ENCODE results near the gene NAV2.

NAV2 gene

DNA sequence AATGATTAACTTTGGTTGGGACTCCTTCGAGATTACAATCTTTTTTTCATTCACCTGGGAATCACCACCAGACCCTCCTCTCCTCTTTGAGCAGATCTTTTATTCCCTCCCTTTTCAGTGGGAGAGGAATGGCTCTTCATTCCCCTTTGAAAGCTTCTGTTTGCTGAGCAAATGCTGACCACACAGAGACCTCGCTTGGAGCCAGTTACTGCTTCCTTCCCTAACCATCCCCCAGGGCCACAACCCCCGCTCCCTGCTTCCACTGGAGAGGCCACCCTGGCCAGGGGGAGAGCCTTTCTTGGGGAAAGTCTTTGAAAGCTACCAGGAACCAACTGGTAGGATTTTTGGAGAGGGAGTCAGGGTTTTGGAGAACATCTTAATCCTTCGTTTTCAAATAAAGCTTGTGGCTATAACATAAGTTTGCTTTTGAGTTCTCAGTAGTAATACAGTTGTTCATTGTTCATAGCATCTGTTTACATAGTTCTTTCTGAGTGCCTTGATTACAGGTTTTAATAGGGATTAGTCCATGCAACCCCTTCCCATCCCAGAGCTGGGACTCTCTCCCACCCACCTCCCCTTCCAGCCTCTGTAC is 309.2 kb downstream of the NAV2 start:
- no peak for DNase-seq (ENCODE audit: low spot score)

GRCh38 chr11:20022363-20023081 is 309.9 kb downstream of the NAV2 start:
- no peak for DNase-seq (ENCODE audit: low spot score)

DNA sequence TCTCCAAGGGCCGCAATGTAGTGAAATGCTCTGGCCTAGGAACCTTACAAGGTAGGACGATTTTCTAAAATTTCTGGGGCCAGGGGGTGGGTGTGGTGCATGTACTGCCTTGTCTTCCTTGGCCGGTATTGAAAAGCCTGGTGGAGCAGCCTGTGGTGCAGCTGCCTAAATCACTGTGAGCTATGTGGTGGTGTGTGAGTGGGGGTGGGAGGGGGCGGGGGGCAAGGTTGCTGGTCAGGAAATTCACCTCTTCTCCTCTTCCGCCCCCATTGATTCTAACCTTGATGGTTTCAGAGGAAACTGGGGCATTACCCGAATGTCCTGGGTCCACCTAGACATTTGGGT is 310.4 kb downstream of the NAV2 start:
- DNase-seq (ENCODE audit: low spot score) = no peak

- no peak for DNase-seq (ENCODE audit: low spot score)
Measured at GRCh38 chr11:20024172-20024935, 311.7 kb downstream of the NAV2 start.

DNA sequence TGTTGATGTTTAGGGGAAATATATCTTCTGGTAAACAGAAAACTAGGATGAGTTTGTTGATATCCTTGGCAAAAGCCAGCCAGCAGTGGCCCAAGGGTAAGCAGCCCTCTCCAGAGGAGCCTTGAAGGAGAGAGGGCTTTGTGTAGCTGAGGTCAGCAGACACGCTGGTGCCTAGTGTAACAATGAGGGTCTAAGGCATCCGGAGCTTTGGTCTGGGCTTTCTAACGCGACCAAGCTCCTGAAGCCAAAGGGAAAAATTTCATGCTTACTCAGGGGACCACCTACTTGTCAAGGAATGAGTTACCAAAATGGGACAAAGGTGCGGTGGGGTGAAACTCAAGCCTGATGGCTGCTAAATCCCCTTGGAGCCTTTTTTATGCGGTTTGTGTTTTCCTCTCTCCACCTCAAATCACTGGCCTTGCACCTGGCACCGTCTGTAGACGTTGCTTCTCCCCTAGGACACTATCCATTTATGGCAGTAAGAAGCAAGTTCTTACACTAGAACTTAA is 312.7 kb downstream of the NAV2 start:
- no peak for DNase-seq (ENCODE audit: low spot score)

- DNase-seq (ENCODE audit: low spot score) = no peak
Measured at GRCh38 chr11:20026629-20027555, 314.3 kb downstream of the NAV2 start.

- DNase-seq (ENCODE audit: low spot score) = no peak
Measured at GRCh38 chr11:20027556-20028013, 314.9 kb downstream of the NAV2 start.

- DNase-seq (ENCODE audit: low spot score) = no peak
Measured at GRCh38 chr11:20029193-20029592, 316.6 kb downstream of the NAV2 start.

GRCh38 chr11:20030472-20030871 is 317.8 kb downstream of the NAV2 start:
- no peak for DNase-seq (ENCODE audit: low spot score)

GRCh38 chr11:20031155-20032001 is 318.7 kb downstream of the NAV2 start:
- no peak for DNase-seq (ENCODE audit: low spot score)

DNA sequence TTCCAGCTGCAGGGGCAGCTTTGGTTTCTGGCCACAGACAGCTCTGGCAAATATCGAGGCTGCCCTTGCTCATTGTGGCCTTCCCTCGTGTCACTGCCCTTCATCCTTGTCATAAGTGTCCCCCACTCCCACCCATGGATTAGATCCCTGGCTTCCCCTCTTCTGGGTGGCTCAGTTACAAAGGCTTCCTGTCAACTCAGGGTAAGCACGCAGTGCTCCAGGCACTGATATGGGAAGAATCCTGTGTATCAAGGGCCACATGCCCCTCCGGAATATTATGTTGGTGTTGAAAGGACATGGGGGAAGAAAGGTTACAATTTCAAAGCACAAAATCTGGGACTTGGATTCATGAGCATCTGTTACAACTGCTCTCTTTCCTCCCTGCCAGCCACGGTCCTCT is 319.5 kb downstream of the NAV2 start:
- no peak for DNase-seq (ENCODE audit: low spot score)

GRCh38 chr11:20032577-20033260 is 320.1 kb downstream of the NAV2 start:
- DNase-seq (ENCODE audit: low spot score) = no peak

DNA sequence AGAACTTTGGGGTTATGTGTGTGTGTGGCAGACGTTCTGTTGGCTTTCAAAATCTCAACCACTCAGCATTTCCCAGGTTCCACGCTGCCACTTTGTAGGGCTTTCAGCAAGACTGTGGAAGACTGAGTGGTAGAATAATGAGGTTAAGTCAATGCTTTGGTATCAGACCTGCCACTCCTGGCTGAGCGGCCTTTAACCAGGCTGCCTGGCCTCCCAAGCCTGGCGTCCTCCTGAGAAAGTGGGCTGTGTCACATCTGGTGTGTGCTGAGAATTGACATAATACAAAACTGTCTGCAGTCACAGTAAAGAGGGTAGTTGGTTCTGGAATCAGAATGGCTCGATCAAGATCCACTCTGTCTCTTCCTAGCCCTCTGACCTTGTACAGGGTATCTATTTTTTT is 321.2 kb downstream of the NAV2 start:
- no peak for DNase-seq (ENCODE audit: low spot score)

DNA sequence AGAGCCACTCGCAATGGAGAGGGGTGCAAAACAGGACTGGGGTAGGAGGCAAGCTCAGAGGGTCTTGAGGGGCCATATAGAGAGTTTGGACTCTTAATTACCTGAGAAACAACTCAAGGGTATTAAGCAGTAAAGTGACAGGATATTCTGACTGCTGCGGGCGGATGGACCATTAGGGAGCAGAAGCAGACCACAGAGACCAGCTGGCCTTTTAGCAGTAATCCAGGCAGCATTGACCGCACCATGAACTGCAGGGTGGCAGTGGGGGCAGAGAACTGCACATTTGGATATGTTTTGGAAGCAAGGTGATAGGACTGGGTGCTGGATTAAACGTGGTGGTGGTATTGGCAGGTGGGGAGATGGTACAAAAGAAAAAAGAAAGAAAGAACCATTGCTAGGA is 322.3 kb downstream of the NAV2 start:
- DNase-seq (ENCODE audit: low spot score) = no peak

- DNase-seq (ENCODE audit: low spot score) = no peak
Measured at GRCh38 chr11:20035375-20035700, 322.7 kb downstream of the NAV2 start.

DNA sequence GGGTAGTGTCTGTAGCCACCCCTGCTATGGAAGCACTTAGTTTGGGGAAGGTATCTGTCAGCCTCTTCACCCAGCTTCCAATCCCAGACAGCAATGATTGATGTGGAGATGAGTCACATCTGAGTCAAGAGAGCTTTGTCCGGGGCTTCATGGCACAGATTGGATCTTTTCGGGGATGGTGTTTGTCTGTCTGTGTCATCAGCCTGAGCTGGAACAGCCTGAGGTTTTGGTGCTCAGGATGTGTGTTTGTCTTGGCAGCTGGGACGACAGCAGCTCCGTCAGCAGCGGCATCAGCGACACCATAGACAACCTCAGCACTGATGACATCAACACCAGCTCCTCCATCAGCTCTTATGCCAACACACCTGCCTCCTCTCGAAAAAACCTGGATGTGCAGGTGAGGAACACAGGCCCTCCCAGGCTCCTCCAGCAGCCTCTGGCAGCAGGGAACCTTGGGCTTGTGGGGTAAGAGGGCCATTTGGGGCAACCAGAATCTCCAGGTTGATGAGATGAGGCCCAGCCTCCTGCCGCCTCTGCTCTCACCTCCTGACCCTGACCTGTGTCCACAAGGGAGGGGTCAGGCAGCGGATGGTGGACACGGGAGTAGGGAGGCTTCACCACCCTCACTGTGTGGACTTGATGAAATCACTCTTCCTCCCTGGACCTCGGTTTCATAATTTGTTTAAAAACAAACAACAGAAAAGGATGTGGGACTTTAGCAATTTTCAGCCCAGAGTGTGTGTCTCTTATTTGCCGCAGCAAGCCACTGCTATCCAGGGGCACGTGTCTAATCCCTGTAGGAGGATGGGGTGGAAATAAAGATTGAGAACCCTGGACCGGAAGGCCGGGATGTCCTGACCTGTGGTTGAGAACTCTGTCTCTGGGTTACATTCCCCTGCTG is 323.3 kb downstream of the NAV2 start:
- DNase-seq (ENCODE audit: low spot score) = no peak

DNA sequence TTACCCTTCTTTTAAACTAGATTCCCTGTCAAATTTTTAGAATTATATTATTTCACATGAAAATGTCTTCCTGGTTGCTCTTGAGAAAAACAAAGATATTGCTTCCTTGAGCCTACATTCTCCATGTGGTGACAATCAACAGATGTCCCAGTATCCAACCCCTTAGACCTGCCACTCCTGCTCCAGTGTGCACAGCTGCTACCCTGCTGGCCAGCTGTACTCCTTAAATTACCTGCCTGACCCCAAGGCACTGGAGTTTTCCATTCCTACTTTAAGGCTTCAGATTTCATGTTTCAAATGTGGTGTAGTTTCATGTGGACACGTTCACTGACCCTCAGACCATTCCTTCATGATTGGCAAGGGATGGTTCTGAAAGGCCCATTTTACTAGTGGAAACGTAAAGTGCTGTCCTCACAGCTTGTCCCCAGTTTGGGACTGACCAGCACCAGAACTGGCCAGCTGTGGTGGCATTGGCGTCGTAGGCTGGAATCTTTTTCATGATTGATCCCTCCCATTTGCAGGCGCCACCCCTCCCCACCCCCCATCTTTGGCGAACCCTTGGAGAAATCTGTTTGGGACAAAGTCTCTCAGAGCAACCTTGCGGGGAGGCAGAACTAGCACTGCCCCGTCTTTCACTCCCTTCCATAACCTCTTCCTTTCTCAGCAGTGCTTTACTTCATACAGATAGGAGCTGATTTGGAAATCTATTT is 324.1 kb downstream of the NAV2 start:
- no peak for DNase-seq (ENCODE audit: low spot score)

DNA sequence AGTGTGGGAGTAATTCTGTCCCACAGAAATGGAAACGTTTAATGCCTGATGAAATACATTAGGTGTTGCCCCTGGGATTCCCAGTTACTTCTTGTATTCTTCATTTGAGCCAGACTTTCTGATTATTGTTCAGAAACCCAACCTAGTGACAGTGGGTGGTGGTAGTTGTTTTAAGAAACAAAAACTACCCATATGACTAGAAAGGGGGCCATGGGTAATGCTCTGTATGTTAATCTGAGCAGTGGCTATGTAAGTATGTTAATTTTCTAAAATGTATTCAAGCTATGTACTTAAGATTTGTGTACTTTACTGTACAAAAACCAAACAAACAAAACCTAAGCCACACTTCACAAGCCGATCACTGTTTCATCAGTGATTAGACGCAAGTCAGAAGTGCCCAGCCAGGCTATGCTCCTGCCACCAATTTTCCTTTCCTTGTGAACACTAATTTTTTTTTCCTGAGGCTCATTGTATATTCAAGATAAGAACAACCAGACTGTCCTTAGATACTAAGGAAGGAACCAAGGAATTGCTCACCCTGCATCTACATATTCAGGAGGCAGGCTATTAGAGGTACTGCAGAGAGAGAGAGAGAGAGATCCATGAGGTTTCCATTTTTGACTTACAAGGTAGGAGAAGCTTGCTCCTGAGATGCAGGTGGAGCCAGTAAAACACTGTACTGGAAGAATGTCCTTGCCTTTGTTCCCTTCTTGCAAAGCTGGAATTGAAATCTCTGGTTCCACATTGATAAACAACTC is 324.9 kb downstream of the NAV2 start:
- DNase-seq (ENCODE audit: low spot score) = no peak
